GM11168 (cell line): ENCODE measurements around the gene CT83.

ENCODE experiments used
- in situ Hi-C: fragments of 300-500 bp; cut with MboI; formaldehyde crosslinking; loops from one replicate; pipeline ENCODE4 v1.12.0; 2022; ENCODE audit warnings: low sequenced_read_pairs; ENCODE audit not compliant: unreplicated experiment

Gene CT83

DNA sequence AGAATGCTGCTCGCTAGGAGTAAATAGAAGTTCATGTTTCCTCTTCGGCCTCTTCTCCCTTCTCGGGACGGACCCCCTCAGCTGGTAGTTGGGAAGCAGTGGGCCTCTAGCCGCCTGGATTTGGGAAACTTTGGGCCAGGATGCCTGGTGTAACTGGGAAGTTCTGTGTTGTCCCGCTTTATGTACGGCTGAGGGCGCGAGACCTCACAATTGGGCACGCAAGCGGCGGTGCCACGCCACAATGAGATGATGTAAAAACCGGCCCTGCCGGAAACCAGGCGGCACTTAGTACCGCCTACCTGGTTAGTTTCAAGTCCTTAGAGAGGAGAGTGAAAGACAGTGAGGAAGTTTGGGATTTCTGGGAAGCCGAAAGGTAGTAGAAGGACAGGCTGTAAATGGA is at the start of gene CT83:
TSS of gene CT83 (minus strand) at position 155 of the 400 bp plus-strand sequence. CDS start at position 35, 120 bp downstream.
- in situ Hi-C loops = no loop called here

DNA sequence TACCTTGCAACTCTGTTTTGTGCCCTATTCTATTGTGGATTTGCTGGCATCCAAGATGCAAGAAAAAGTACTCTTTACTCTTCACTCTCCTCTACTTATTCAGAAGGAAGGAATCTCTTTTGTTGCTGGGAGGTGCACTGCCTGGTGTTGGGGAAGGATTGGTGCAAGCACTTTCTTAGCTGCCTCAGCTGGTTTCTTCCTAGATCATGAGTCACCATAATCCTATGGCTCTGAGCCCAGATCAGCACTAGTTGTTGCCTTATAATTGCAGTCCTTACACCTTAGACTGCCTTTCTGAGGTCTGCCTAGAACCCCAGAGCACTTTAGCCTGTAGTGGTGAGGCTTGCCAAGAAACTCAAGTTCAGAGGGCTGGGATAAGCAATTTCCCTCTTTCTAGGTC is 37.0 kb upstream of the CT83 start:
- in situ Hi-C loops = no loop called here

DNA sequence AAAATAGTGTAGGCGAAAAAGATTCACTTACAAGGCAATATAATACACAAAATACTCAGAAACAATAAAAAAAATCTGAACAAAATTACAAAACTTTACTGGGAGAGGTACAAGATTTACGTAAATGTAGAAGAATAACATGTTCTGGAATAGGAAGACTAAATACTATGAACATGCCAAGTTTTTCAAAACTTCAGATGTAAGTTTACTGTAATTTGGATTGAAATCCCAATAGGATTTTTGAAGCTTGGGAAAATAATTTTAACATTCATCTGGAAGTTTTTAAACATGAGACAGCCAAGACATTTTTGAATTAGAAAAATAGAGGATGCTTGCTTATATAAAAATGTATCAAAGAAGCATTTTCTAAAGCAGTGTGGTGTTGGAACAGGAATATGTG is 30.5 kb upstream of the CT83 start:
- in situ Hi-C loops = no loop called here

GRCh38 chrX:116490104-116490503 is 27.3 kb upstream of the CT83 start:
- in situ Hi-C loops = no loop called here

GRCh38 chrX:116480059-116480458 is 17.3 kb upstream of the CT83 start:
- in situ Hi-C loops = no loop called here

DNA sequence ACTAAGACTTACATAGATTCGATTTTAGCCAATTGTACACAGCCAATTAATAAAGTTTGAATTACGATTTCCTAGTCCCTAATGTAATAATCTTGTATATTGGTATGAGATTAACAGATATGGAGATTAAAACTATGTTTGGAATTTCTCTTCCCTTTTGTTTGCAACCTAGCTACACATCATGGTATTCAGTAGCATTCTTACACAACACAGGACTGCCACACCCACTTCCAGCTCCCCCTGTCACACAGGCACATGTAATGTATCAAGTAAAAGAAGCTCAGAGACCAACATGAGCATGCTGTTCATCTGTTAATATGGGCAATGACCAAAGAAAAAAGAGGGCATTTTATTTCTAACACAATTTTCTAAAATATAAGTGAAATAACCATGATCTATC is 13.6 kb downstream of the CT83 start:
- in situ Hi-C loops = no loop called here

GRCh38 chrX:116436358-116436816 is 26.4 kb downstream of the CT83 start, which contains the start of gene SLC6A14:
Gene SLC6A14, plus strand, starts transcription at chrX:116436606. Its CDS starts 104 bp downstream, at chrX:116436710.
- in situ Hi-C loops = no loop called here

DNA sequence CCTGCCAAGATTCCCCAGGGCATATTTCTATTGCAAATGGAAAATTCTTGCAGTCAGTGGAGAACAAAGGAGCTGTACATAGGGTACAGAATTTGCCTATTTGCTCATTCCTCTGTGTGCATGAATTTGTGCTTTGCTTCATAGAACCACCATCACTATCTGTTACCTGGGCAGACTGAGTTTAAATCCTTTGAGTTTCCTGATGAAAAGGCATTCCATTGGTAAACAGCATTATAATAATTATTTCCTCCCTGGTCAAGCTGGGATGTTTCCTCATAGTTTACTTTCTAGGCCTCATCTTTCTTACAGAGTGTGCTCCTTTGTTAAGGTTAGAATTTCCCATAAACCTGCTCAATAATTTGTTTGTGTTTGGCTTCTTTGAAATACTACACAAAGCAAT is 27.2 kb downstream of the CT83 start:
- in situ Hi-C loops = no loop called here

- in situ Hi-C loops = no loop called here
Observed at GRCh38 chrX:116427978-116428377, 34.8 kb downstream of the CT83 start.

DNA sequence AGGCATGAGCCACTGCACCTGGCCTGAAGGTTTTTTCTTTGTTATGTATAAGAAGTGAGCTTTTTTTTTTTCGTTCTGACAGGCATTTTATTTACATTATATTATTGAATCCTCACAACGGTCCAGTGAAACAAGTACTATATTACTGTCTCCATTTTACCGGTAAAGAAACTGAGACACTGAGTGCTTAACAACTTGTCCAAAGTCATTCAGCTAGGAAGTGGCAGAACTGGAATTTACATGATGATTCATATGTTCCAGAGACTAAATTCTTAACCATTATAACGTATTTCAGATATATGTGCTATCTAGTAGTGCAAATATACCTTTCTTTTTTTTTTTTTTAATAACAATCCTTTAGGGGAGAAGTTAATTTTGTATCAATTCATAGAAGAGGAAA is 44.8 kb downstream of the CT83 start:
- in situ Hi-C loops = no loop called here

GRCh38 chrX:116417214-116417613 is 45.6 kb downstream of the CT83 start:
- in situ Hi-C loops = no loop called here

GRCh38 chrX:116413273-116413672 is 49.5 kb downstream of the CT83 start:
- in situ Hi-C loops = no loop called here
